ENCODE results near the gene HDAC8.

Gene HDAC8

DNA sequence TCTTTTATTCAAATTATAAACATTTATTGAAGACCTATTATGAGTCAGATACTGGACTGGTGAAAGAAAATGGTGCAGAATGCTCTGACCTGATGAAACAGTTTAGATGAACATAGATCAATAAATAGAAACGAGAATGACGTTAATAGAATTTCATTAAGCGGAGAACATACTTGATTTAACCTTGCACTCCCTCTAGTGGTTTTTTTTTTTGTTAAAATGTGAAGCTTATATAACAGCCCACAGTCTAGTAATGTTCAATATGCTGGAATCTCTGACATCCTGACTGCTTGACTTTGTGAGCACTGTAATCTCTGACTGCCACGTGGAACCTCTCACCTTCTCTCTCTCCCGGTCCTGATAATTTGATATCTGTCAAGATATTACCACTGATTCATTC lies 32.3 kb downstream of the HDAC8 start:
- H3K4me2 ChIP-seq = no peak overlapping the region
- no peak overlapping the region for H3K4me3 ChIP-seq (IDR thresholded peaks at IDR 0.05; ENCODE audit: insufficient read depth, low read depth, low read length)
- no peak overlapping the region for H2AFZ ChIP-seq (ENCODE audit: low read depth)
- H3K4me1 ChIP-seq (ENCODE audit: low read depth, poor library complexity, severe bottlenecking) = no peaks in the 10 kb centered on the region
- no peak overlapping the region for H3K9ac ChIP-seq
- H4K20me1 ChIP-seq (ENCODE audit: insufficient read depth) = no peaks in the 10 kb centered on the region
- no peaks in the 10 kb centered on the region for H3K36me3 ChIP-seq (ENCODE audit: insufficient read depth)
- no peak overlapping the region for H3K27ac ChIP-seq
- H3K27me3 ChIP-seq (ENCODE audit: insufficient read depth, low read depth) = no peaks in the 10 kb centered on the region
- H3K79me2 ChIP-seq (ENCODE audit: insufficient read depth, low read depth) = no peaks in the 10 kb centered on the region
- TF ChIP-seq CTCF (conservative IDR thresholded peaks at IDR 0.05; ENCODE audit: low read depth, low read length) = no peak; the same call in 1 of the 2 replicates

DNA sequence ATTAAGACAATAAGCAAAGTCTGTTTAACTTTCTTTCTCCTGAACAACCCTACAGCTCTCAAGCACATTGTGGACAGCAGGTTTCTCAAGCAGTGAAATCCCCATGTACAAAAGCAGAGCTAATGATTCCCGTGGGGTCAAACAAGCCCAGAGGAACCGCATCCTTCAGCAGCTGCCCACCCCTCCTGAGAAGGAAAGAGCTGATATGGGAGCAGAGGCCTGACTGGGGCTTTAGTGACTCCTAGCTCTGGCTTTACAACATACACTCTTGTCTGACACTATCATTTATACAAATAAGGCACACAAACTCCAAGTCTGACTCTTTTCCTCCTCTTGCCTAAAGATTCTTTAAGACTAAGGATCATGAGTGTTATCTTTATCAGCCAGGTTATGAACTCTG lies 32.8 kb downstream of the HDAC8 start:
- no peaks in the 10 kb centered on the region for H3K27me3 ChIP-seq (ENCODE audit: insufficient read depth, low read depth)
- no peaks in the 10 kb centered on the region for H3K4me1 ChIP-seq (ENCODE audit: low read depth, poor library complexity, severe bottlenecking)
- H2AFZ ChIP-seq (ENCODE audit: low read depth) = no peak overlapping the region
- H3K4me3 ChIP-seq (IDR thresholded peaks at IDR 0.05; ENCODE audit: insufficient read depth, low read depth, low read length) = no peak overlapping the region
- H4K20me1 ChIP-seq (ENCODE audit: insufficient read depth) = no peaks in the 10 kb centered on the region
- H3K9ac ChIP-seq = no peak overlapping the region
- H3K79me2 ChIP-seq (ENCODE audit: insufficient read depth, low read depth) = no peaks in the 10 kb centered on the region
- no peak overlapping the region for H3K4me2 ChIP-seq
- H3K36me3 ChIP-seq (ENCODE audit: insufficient read depth) = no peaks in the 10 kb centered on the region
- no peak for TF ChIP-seq CTCF (conservative IDR thresholded peaks at IDR 0.05; ENCODE audit: low read depth, low read length)
- H3K27ac ChIP-seq = no peak overlapping the region

GRCh38 chrX:72536542-72536941 lies 36.1 kb downstream of the HDAC8 start:
- no peak for TF ChIP-seq CTCF (conservative IDR thresholded peaks at IDR 0.05; ENCODE audit: low read depth, low read length)
- no peaks in the 10 kb centered on the region for H3K79me2 ChIP-seq (ENCODE audit: insufficient read depth, low read depth)

DNA sequence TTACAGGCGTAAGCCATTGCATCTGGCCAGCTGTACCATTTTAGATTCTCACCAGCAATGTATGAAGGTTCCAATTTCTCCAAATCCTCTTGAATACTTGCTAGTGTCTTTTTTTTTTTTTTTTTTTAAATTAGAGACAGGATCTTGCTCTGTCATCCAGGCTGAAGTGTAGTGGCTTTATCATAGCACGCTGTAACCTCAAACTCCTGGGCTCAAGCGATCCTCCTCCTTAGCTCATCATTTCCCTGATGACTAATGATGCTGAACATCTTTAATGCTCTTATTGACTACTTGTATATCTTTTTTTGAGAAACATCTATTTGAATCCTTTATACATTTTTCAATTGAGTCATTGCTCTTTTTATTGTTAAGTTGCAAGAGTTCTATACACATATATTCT lies 40.3 kb downstream of the HDAC8 start:
- H3K27me3 ChIP-seq (ENCODE audit: insufficient read depth, low read depth) = no peaks in the 10 kb centered on the region
- H3K4me2 ChIP-seq = no peak overlapping the region
- no peaks in the 10 kb centered on the region for H3K79me2 ChIP-seq (ENCODE audit: insufficient read depth, low read depth)
- TF ChIP-seq CTCF (conservative IDR thresholded peaks at IDR 0.05; ENCODE audit: low read depth, low read length) = no peak
- no peak overlapping the region for H3K9ac ChIP-seq
- no peaks in the 10 kb centered on the region for H3K36me3 ChIP-seq (ENCODE audit: insufficient read depth)
- H3K4me3 ChIP-seq (IDR thresholded peaks at IDR 0.05; ENCODE audit: insufficient read depth, low read depth, low read length) = no peak overlapping the region
- H4K20me1 ChIP-seq (ENCODE audit: insufficient read depth) = no peaks in the 10 kb centered on the region
- no peak overlapping the region for H2AFZ ChIP-seq (ENCODE audit: low read depth)
- no peak overlapping the region for H3K27ac ChIP-seq
- no peaks in the 10 kb centered on the region for H3K4me1 ChIP-seq (ENCODE audit: low read depth, poor library complexity, severe bottlenecking)

More at GRCh38 chrX:72536542-72536941, 36.1 kb downstream of the HDAC8 start:
- H3K4me2 ChIP-seq = no peak overlapping the region
- no peak overlapping the region for H2AFZ ChIP-seq (ENCODE audit: low read depth)
- no peaks in the 10 kb centered on the region for H4K20me1 ChIP-seq (ENCODE audit: insufficient read depth)
- no peaks in the 10 kb centered on the region for H3K36me3 ChIP-seq (ENCODE audit: insufficient read depth)
- H3K4me1 ChIP-seq (ENCODE audit: low read depth, poor library complexity, severe bottlenecking) = no peaks in the 10 kb centered on the region
- H3K27ac ChIP-seq = no peak overlapping the region
- no peak overlapping the region for H3K4me3 ChIP-seq (IDR thresholded peaks at IDR 0.05; ENCODE audit: insufficient read depth, low read depth, low read length)
- no peak overlapping the region for H3K9ac ChIP-seq
- H3K27me3 ChIP-seq (ENCODE audit: insufficient read depth, low read depth) = no peaks in the 10 kb centered on the region

All from KMS-11 (cell line).